Measurements from ENCODE around the gene SSH3.

SSH3 gene

GRCh38 chr11:67295846-67296245 is 7.5 kb upstream of the SSH3 start:
- no peak for DNase-seq

DNA sequence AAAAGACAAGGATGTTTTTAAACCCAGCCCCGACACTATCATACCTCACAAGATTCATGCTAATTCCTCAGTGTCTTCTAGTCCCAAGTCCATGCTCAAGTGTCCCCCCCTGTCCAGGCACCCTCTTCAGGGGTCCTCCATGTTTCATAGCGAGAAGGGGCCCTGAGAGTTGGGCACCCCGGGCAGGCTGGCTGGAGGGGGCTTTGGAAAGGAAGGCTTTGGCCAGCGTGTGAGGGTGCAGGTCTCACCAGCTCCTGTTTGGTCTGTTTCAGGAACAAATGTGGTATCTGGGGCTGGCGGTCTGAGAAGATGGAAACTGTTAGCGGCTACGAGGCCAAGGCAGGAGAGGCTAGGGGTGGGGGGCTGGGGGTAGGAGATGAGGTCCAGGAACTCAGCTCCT is 4.5 kb upstream of the SSH3 start:
- no peak for DNase-seq

GRCh38 chr11:67299471-67300191 is 3.7 kb upstream of the SSH3 start:
- DNase-seq: no peak

DNA sequence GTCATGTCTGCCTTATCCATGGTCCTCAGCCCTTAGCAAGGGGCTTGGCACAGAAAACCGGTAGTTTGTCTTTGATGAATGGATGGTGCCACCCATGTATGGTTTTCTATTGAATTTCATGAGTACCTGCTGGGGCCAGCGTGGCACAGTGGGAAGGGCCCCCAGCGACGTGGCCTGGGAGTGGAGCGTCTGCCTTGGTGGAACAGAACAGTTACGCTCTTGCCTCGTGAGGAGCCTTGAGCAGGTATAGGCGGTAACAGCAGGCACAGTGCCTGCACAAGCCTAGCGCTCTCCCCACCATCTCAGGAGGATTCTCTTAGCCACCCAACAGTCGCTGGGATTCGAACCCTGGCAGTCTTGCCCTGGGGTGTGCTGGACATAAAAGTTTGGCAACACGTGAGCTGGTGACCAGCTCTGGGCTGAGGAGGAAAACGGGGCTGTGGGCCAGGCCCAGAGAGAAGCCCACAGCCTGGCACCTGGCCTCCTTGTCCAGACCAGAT is 3.0 kb upstream of the SSH3 start:
- no peak for DNase-seq

- DNase-seq: no peak
These were observed 2.5 kb upstream of the SSH3 start for GRCh38 chr11:67300756-67301312.

- DNase-seq: no peak
These were observed 1.9 kb upstream of the SSH3 start for GRCh38 chr11:67301313-67301921.

DNA sequence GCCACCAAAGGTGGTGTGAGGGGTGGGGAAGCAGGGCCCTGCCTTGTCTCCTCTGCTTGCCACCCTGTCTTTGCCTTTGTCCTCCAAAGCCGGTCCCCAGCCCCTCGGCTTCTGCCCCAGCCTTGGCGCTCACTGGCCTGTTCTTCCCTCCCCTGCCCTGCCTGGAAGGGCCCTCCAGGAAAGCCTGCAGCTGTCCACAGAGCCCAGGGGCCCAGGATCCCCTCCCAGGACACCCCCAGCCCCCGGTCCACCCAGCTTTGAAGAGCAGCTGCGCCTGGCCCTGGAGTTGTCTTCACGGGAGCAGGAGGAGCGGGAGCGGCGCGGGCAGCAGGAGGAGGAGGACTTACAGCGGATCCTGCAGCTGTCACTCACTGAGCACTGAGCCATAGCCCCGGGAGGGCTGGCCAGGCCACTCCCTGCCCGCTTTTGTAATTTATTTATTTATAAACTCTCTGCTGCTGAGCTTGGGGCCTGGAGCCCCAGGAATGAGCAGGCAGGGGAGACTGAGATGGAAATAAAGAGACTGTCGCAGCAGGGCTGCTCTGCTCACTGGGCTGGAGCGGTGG is 1.3 kb upstream of the SSH3 start:
- DNase-seq: peak; percentile 38

DNA sequence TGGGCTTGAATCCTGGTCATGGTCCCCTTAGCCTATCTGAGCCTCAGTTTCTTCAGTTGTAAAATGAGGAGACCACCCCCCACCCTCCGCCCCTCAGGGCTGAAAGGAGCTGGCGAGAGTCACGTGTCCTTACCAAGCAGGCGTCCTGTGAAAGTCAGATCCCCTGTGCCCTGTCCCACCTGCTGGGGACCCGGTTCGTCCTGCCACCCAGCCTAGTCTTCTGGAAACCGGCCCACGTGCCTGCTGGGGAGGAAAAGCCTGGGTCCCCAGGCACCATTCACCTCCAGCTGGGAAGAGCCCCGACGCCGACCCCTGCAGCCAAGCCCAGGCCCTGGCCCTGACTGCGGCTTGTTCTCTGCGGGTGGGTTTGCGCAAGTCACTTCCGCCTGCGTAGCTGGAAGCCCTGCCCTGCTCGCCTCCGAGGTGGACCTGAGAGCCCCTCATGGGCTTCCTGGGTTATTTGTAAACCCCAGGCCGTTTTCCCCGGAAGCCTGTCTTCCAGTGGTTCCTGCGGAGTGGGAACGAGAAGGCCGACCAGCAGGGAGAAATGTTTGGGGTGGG is 679 bp upstream of the SSH3 start:
- DNase-seq: no peak

DNA sequence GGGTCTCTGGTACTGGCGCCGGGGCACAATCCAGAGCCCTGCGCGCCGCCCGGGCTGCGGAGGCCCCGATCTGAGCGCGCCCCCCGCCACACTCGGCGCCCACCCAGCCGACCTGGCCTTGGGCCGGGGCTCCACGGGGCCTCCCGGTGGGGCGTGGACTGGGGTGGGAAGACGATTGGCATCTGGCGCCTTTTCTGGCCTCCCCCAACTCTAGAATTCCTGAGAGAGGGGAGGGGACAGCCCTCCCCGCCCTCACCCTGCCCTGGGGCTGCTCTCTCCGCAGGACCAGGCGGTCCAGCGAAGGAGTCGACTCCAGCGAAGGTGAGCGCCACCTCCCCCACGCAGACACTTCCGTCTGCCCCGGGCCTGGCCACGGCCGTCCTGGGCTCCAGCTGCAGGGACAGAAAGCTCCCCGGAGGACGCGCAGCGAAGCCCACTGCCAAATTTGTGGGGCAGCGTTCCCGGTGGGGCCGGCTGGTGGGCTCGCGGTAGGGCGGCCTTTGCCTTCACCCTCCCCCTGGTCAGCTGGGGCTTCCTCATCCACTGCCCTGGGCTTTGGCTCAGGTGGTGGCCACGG is 593 bp downstream of the SSH3 start:
- no peak for DNase-seq

DNA sequence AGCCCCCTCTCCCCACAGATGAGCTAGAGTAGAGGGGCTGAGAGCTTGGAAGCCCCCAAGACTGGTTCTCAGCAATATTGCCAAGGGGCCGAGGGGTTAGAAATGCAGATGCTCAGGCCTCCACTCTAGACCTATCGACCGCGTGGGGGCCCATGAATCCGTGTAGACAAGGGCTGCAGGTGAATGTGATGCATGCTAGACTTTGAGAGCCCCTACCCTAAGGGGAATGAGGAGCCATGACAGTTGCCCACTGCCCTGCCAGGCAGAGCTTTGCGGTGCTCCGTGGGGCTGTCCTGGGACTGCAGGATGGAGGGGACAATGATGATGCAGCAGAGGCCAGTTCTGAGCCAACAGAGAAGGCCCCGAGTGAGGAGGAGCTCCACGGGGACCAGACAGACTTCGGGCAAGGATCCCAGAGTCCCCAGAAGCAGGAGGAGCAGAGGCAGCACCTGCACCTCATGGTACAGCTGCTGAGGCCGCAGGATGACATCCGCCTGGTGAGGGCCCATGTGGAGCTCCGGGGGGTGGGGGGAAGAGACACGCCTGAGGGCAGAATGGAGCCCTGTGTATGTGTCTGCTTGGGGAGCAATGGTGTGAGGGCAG is 1.3 kb downstream of the SSH3 start:
- no peak for DNase-seq

GRCh38 chr11:67306769-67307544 is 3.6 kb downstream of the SSH3 start:
- no peak for DNase-seq

DNA sequence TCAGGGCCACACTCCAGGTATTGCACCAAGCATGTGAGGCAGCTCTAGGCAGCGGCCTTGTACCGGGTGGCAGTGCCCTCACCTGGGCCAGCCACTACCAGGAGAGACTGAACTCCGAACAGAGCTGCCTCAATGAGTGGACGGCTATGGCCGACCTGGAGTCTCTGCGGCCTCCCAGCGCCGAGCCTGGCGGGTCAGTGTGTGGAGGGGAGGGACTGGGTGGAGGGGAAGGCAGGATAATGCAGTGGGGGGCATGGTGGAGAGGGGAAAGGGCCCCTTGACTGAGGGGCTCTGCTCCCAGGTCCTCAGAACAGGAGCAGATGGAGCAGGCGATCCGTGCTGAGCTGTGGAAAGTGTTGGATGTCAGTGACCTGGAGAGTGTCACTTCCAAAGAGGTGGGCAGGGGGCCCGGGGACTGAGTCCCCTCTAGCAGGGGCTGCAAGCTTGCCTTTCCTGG is 4.2 kb downstream of the SSH3 start:
- no peak for DNase-seq

DNA sequence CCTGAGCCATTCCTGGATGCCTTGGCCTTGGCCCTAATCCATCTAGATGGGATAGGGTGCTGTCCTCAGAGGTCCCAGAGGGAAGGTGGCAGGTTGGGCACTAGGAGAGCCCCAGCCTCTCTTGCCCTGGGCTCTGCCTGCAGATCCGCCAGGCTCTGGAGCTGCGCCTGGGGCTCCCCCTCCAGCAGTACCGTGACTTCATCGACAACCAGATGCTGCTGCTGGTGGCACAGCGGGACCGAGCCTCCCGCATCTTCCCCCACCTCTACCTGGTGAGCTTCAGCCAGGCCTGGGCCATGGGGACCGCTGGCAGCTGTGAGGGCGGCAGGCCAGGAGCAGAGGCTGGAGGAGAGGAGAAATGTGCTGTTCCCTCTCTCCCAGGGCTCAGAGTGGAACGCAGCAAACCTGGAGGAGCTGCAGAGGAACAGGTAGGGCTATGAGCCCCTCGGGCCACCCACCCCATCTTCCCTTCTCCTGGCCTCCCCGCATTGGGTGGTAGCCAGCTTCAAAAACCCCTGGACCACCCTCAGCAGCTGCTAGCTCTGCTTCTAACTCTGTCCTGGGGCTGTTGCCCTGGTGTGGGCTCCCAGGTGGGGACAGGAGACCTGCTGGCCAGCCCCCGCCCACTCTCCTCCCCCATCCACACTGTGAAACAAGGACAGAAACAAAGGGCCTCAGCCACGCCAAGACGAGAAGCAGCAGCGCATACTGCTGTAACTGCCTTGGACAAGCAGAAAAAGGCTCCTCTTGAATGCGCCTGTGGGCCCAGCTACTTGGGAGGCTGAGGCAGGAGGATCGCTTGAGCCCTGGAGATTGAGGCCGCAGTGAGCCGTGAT is 4.9 kb downstream of the SSH3 start:
- DNase-seq: no peak

DNA sequence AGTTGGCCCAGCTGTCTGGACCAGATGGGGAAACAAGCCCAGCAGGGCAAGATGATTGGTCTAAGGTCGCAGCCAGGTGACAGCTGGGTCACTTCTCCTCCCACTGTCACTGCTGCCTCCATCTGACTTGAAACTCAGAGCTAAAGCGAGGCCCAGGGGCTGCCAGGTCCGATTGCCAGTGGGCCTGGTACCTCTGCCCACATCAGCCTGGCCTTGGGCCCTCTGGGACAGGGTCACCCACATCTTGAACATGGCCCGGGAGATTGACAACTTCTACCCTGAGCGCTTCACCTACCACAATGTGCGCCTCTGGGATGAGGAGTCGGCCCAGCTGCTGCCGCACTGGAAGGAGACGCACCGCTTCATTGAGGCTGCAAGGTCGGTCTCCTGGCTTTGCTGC is 5.8 kb downstream of the SSH3 start:
- no peak for DNase-seq

- no peak for DNase-seq
These were observed 6.3 kb downstream of the SSH3 start for GRCh38 chr11:67309661-67310061.

DNA sequence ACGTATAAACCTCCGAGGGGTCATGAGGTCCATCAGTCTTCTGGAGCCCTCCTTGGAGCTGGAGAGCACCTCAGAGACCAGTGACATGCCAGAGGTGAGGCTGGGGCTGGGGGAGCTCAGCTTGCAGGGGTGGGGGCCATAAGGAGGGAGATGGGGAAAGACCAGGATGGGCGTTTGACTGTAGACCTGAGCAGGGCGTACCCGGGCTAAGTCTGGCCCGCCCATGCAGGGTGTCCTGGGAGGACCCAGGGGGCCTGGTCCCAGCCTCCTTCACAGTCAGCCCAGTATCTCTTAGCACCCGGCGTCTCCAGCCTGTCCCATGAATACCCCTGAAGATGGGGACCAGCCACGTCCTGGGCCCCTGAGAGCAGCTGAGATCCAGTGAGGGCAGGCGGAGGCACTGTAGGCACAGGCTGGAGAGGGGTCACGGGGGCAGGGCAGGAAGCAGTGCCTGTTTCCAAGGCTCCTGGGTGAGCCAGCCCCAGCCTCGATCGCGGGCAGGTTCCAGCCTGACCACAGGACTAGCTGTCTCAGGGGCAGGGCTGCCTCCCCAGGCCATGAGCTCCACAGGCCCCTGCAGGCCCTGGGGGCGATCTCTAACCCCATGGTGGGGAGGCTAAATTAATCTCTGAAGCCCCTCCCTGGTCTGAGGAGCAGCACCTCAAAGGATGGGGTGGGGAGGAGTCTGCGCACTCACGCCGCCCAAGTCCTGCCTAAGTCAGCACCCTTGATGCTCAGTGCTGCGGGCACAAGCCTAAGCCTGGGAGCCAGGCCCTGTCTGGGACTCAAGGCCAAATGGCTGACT is 7.1 kb downstream of the SSH3 start:
- DNase-seq: no peak

DNA sequence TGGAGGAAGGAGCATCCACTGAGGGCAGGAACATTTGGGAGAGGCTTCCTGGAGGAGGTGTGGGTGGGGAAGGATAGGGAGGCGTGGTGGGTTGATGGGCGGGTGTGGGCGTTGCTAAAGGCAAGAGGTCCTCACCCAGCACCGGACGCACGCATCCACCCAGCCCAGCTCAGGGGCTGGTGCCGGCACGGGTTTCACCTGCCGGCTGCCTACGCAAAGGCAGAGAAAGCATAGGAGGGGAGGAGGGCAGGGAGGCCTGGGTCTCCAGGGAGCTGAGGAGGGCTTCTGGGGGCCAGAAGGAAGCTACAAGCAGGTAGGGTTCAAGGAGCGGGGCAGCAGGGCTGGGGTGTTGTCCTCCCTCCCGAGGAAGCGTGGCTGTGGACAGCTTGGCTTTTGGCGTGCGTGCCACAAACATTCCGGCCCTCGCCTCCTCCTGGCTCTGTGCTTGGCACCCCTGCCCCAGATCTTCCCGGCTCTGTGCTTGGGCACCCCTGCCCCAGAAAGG is 7.8 kb downstream of the SSH3 start:
- no peak for DNase-seq

DNA sequence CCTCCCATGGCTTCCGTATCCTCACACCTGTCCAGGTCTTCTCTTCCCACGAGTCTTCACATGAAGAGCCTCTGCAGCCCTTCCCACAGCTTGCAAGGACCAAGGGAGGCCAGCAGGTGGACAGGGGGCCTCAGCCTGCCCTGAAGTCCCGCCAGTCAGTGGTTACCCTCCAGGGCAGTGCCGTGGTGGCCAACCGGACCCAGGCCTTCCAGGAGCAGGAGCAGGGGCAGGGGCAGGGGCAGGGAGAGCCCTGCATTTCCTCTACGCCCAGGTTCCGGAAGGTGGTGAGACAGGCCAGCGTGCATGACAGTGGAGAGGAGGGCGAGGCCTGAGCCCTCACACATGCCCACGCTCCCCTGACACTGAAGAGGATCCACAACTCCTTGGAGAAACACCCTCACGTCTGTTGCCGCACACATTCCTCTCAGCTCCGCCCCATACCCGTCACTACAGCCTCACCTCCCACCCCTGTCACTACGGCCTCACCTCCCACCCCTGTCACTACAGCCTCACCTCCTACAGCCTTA is 8.3 kb downstream of the SSH3 start:
- no peak for DNase-seq

DNA sequence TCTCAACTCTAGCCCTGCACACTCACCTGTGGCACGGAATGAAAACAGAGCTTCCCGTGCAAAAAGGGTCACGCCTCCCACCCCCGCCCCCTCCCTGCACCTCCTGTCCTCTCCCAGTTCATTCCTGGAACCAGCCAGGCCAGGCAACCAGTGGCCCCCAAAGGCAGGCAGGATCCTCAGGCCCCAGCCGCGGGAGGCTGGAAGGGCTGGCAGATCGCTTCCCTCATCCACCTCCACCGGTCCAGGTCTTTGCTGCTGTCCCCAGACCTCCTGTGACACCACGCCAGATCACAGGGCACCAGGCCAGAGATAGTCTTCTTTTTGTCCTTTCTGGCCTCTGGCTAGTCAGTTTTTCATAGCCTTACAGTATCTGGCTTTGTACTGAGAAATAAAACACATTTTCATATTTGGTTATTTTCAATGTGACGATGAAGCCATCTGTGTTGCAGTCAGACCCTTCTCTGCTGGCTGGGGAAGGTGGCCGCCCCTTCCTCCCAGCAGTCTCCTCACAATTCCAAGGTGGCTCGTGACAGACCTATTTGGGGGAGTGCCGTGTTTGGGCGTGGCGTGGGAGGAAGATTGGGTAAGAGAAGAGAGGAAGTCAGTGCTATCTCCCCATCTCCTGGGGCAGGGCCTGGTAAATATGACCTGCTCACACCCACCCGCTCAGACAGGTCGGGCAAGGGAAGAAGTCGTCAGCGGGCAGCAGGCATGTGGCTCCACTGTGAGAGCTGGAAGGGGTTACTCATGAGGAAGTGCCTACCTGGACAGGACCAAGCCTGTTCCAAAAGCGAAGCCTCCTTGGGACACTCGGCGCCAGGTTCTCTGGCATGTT is 9.1 kb downstream of the SSH3 start:
- DNase-seq: no peak
